ENCODE measurements around the gene TRUB2. TPM values are rescaled to one million over a fixed set of nuclear protein-coding genes. Genes with fewer than 3 reads are reported as not detected.
"Not testable (repeated sequence)": the region's sequence is repeated elsewhere in the genome, so short reads cannot be mapped to it uniquely, and the experiment has no call there.

The TRUB2 gene
- polyA plus RNA-seq, 5 donors = 29.3 to 34.5 (median 33.0) TPM

DNA sequence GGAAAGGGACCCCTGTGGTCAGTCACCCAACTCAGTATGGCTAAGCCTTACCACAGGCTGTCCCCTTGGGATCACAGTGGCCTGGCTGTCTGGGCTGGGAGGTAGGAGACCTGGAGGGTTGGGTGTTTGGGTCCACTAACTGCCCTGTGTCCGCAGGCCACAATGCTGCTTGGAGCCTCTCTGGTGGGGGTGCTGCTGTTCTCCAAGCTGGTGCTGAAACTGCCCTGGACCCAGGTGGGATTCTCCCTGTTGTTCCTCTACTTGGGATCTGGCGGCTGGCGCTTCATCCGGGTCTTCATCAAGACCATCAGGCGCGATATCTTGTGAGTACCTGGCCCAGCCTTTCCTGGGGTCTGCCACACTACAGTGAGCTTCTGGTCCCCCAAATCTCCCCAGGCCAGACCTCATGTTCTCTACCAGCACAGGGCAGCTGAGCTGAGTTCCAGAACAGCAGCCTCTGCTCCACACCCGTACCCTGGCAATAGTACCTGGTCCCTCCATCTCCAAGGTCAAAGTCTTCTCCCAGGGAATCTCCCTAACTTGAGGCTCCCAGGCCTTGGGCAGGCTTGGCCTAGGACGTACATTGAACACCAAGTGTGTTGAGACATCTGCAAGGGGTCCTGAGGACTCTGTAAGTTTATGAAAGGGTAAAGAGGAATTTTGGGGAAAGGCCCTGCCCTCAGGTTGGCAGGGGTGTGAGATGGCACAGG, 20.9 kb upstream of the TRUB2 start:
- no peak for DNase-seq

DNA sequence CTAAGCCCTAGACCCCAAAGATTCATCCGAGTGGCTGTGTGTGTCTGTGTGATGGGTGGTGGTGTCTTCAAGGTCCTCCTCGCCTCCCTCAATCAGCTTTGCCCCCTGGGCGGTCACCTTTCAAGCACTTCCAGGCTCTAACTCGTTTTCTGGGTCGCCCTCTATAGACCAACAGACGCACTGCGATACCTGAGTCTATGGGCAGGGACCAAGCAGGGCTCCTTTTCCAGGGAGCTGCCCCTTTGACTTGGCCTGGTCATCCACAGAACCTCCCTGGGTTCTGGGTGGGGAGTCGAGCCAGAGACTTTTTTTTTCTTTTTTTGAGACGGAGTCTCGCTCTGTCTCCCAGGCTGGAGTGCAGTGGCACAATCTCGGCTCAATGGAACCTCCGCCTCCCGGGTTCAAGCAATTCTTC, 19.2 kb upstream of the TRUB2 start:
- DNase-seq = no peak

- no peak for DNase-seq
Observed at GRCh38 chr9:128340691-128341434, 18.6 kb upstream of the TRUB2 start.

- peak; percentile 63 to 70 for DNase-seq
Observed at GRCh38 chr9:128339761-128340690, 17.8 kb upstream of the TRUB2 start, which contains the start of gene SLC27A4. Gene SLC27A4 (plus strand): TSS chr9:128340527. CDS start chr9:128343133, 2,606 bp downstream.

- DNase-seq = not testable (repeated sequence)
Observed at GRCh38 chr9:128338852-128339614, 16.8 kb upstream of the TRUB2 start.

DNA sequence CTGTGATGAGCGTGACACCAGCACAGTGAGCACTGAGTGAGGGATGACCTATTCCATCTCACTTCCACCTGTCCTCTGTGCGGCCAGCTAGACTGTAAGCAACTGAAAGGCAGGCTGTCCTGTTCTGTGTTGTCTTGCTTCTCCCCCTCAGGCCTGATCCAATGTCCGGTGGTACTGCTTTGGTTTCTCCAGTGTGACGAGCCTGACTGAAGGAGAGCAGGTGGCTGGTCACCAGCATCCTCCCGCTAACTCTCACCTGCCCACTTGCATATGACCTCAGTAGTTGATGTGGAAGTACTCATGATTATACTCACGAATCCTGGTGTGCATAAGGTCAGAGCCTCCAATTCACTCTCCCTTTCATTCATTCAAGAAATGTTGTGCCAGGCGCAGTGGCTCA, 15.7 kb upstream of the TRUB2 start:
- DNase-seq = no peak

DNA sequence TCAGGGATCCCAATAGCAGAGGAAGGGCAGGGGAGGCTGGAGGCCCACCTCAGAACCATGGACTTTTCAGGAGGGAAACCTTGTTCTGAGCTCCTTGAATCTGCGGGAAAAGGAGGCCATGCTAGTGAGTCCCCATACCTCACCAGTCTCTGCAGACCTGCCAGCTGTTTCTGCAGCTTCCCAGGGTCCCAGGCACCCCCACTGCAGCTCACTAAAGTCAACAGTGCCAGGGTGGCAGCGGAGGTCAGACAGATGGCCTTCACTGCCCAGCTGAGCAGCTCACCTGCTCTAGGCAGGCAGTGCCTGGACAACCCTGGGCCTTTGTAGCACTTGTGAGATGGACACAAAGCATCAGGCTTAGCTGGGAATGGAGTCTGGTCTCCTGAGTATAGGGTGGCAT, 13.7 kb upstream of the TRUB2 start:
- DNase-seq = no peak

DNA sequence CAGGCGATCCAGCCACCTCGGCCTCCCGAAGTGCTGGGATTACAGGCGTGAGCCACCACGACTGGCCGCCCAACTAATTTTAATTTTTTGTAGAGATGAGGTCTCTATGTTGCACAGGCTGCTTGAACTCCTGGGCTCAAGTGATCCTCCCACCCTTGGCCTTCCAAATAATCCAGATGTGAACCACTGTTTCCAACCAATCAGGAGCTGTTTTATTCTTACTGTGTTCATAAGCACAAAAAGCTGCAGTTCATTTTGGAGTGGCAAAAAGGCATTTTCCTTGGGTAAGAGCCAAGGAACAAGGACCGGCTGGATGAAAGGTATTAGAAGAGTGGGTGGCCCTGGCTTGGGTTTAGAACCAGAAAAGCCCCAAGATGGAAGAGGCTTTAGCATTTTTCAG, 12.9 kb upstream of the TRUB2 start:
- DNase-seq = peak; percentile 21 to 28

DNA sequence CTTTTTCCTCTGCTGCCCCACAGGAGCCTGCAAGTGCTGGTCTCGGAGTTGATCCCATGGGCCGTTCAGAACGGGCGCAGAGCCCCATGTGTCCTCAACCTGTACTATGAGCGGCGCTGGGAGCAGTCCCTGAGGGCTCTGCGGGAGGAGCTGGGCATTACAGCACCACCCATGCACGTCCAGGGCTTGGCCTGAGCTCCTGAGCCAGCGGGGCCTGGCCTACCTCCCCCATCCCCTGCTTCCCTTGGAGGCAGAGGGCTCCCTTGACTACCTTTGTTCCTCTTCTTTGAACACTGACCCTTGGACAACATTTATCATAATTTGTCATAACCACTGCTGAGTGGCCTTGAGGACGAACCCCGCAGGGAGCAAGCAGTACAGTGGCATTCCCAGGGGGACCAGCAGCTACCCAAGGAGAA, 11.2 kb upstream of the TRUB2 start:
- DNase-seq = no peak

GRCh38 chr9:128325629-128326028, 3.4 kb upstream of the TRUB2 start:
- no peak for DNase-seq

DNA sequence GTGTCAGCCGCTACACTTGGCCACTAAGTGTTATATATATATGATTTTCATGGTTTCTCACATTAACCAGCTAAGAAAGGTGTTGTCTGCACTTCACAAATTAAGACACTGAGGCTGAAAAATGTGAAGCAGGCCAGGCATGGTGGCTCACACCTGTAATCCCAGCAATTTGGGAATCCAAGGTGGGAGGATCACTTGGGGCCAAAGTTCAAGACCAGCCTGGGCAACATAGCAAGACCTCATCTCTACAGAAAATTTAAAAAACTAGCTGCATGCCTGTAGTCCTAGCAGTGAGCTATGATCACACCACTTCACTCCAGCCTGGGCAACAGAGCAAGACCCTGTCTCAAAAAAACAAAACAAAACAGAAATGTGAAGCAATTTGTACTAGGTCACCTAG, 2.2 kb upstream of the TRUB2 start:
- no peak for DNase-seq

- DNase-seq = no peak
Observed at GRCh38 chr9:128323791-128324190, 1.5 kb upstream of the TRUB2 start.

- no peak for DNase-seq
Observed at GRCh38 chr9:128323212-128323730, 1.0 kb upstream of the TRUB2 start.

DNA sequence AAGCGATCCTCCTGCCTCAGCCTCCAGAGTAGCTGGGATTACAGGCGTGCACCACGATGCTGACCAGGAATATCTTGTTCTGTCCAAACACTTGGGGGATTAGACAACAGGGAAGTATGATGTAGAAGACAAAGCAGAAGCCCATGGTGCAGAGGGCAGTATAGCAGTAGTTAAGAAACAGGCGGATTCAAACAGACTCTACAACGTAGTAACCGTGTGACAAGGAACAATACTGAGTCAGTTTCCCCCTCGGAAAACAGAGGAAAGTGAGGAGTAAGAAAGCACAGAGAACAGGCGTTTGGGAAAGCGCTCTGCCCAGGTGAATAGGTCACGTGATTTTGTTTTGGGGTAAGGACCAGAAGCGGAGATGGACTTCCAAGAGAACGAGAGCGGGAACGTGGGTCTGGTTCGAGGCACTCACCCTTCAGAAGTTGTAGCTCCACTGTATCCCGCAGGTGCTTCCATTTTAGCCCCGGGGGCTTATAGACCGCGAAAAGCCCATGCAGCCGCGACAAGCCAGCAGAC, 306 bp downstream of the TRUB2 start:
- no peak for DNase-seq

GRCh38 chr9:128321343-128321742, 904 bp downstream of the TRUB2 start:
- no peak for DNase-seq

GRCh38 chr9:128317629-128318028, 4.6 kb downstream of the TRUB2 start:
- DNase-seq = no peak

DNA sequence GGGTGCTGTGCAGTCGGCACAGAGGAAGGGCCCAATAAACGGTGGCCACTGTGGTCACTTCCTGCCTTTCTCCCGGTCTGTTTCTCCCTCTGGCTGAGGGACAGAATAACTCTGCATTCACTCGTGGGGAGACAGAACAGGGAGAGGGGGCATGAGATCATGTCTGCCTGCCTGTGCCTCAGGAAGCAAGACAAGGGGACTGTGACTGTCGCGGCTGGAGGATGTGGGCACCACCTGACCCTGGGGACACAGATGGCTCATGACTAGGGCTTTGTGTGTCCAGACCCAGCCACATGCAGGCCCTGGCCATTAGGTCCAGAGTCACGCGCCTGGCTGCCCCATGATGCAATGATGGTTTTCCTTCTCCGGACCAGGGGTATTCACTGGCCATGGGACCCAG, 5.8 kb downstream of the TRUB2 start:
- DNase-seq = no peak

GRCh38 chr9:128314697-128315096, 7.5 kb downstream of the TRUB2 start:
- DNase-seq = no peak

DNA sequence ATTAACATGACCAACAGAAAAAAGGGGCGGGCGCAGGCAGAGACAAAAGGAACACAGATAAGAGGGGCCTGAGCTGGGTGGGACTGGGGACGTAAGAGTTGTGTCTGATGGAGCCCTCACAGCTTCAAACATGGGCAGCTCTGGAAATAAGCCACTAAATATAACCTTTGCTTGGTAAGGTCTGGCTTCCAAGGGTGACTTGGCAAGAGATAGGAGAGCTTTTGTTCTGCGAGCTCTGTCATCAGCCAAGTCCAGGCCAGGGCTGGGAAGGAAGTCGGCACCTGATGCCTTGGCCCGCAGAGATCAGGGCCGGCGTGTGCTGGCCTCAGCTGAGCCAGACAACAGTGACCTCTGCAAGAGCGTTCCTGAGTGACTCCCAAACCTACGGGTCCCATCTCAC, 11.8 kb downstream of the TRUB2 start:
- DNase-seq = no peak

DNA sequence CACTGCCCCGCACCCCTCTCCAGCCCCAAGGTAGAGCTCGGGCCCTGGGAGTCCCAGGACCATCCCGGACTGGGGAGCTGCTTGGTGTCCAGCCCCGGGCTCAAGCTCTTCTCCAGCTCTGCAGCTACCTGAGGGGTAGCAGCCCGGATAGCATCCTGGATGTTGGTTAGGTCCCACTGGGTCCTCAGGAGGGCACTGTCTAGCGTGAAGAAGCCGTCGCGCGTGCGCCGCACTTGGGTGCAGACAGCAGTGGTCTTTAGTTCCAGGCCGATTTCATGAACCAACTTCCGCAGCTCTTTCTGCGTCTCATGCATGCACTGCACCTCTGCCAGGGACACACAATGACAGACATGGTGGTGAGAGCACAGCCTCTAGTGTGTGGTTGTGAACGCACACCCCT, 12.7 kb downstream of the TRUB2 start:
- no peak for DNase-seq

DNA sequence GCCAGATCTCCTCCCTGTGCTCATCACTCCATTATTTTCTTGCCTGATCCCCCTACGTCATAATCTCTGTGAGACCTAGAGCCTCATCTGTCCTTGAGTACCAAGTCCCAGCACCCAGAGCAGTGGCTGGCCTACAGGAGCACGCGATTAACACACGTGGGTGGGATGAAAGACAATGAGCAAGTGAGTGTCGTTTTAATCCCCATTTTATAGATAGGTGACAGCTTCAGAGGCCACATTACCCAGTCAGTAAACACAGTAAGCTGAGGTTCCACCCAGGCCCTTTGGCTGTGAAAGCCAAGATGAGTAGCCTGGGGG, 17.3 kb downstream of the TRUB2 start:
- no peak for DNase-seq

Data from right lung (tissue), 5 donors.